Neutrophil (primary cell): ENCODE measurements around the gene RHOBTB3.
A peak's percentile ranks its signal among the peaks of the same experiment; 100 is the strongest.

Experiments
- H3K27ac ChIP-seq: fragments of 200-600 bp; sonication (generic); 2 replicates; pipeline ENCODE4 v1.5.1; 2016; ENCODE audit warnings: mild to moderate bottlenecking, moderate library complexity
- H3K27me3 ChIP-seq: fragments of 200-600 bp; sonication (generic); 2 replicates; pipeline ENCODE4 v1.6.0; 2016; ENCODE audit warnings: mild to moderate bottlenecking
- H3K36me3 ChIP-seq: fragments of 200-600 bp; sonication (generic); 2 replicates; pipeline ENCODE4 v1.5.1; 2017
- H3K4me1 ChIP-seq, 2 experiments: fragments of 200-600 bp in 1 of 2; sonication (generic) in 1 of 2; 1 replicate in 1 of 2; 2 replicates in 1 of 2; pipeline versions ENCODE4 v1.5.1 to v1.6.1; 2013 to 2016; ENCODE audit warnings: low read depth in 1 of 2, low read length in 1 of 2, mild to moderate bottlenecking in 1 of 2, moderate library complexity in 1 of 2; ENCODE audit not compliant: control insufficient read depth in 1 of 2, insufficient read depth in 1 of 2
- H3K4me3 ChIP-seq, 2 experiments: fragments of 200-600 bp in 1 of 2; sonication (generic) in 1 of 2; 1 replicate in 1 of 2; 2 replicates in 1 of 2; pipeline ENCODE4 v1.5.1; 2013 to 2016; ENCODE audit warnings: low read depth in 1 of 2, low read length in 1 of 2, mild to moderate bottlenecking in 1 of 2, moderate library complexity in 1 of 2
- H3K9me3 ChIP-seq: fragments of 200-600 bp; sonication (generic); 2 replicates; pipeline ENCODE4 v1.5.1; 2016
- CTCF ChIP-seq: fragments of 200-600 bp; sonication (generic); IDR thresholded peaks from 2 replicates; pipeline ENCODE4 v1.5.1; 2016; ENCODE audit warnings: antibody characterized with exemption

Gene RHOBTB3

GRCh38 chr5:95754545-95754944 is 23.4 kb downstream of the RHOBTB3 start:
- no peaks in the 10 kb centered on the region for H3K4me1 ChIP-seq
- no peaks in the 10 kb centered on the region for H3K9me3 ChIP-seq
- no peak overlapping the region for H3K4me3 ChIP-seq
- TF ChIP-seq CTCF = no peak
- no peaks in the 10 kb centered on the region for H3K36me3 ChIP-seq
- no peak overlapping the region for H3K27ac ChIP-seq
- H3K27me3 ChIP-seq = no peaks in the 10 kb centered on the region

GRCh38 chr5:95759005-95759404 is 27.9 kb downstream of the RHOBTB3 start:
- peaks cover 10 to 16% of the 10 kb centered on the region in 2 experiments for H3K4me1 ChIP-seq
- H3K4me3 ChIP-seq = no peak overlapping the region
- H3K27me3 ChIP-seq = no peaks in the 10 kb centered on the region
- H3K27ac ChIP-seq = no peak overlapping the region
- no peaks in the 10 kb centered on the region for H3K36me3 ChIP-seq
- no peaks in the 10 kb centered on the region for H3K9me3 ChIP-seq
- no peak for TF ChIP-seq CTCF

- no peak overlapping the region for H3K4me3 ChIP-seq
- H3K27ac ChIP-seq = no peak overlapping the region
- H3K4me1 ChIP-seq = peaks cover 10 to 16% of the 10 kb centered on the region in 2 experiments
- H3K9me3 ChIP-seq = no peaks in the 10 kb centered on the region
- TF ChIP-seq CTCF = no peak
- no peaks in the 10 kb centered on the region for H3K27me3 ChIP-seq
- no peaks in the 10 kb centered on the region for H3K36me3 ChIP-seq
Observed at GRCh38 chr5:95759634-95760033, 28.5 kb downstream of the RHOBTB3 start.

GRCh38 chr5:95760273-95761191 is 29.4 kb downstream of the RHOBTB3 start:
- Histone ChIP-seq H3K27me3 (no peaks in the 10 kb centered on the region), H3K4me1 (peaks cover 10 to 16% of the 10 kb centered on the region in 2 experiments), H3K36me3 (no peaks in the 10 kb centered on the region), H3K27ac (peak overlapping the region; percentile 2), H3K9me3 (no peaks in the 10 kb centered on the region), H3K4me3 (no peak overlapping the region)
- no peak for TF ChIP-seq CTCF

GRCh38 chr5:95761771-95762651 is 30.9 kb downstream of the RHOBTB3 start:
- TF ChIP-seq CTCF = no peak
- Histone ChIP-seq H3K36me3 (no peaks in the 10 kb centered on the region), H3K27me3 (no peaks in the 10 kb centered on the region), H3K27ac (no peak overlapping the region), H3K9me3 (no peaks in the 10 kb centered on the region), H3K4me1 (peaks cover 10 to 16% of the 10 kb centered on the region in 2 experiments), H3K4me3 (no peak overlapping the region)
